GM12878 (cell line): ENCODE results near the gene CLASP1. TPM values are rescaled to one million over a fixed set of nuclear protein-coding genes. Genes with fewer than 3 reads are reported as not detected.

ENCODE experiments used
- ATAC-seq: fragments of 200-7000 bp; cut with Tn5 transposase; 3 replicates; pipeline ENCODE4 v1.9.1; 2020; ENCODE audit warnings: mild to moderate bottlenecking, moderate library complexity
- BruUV-seq: library from RNA; stranded (reverse); fragments of 400-500 nt; replicated peaks from 2 replicates; lab custom pipeline; 2021; lab: Mats Ljungman, UMichigan
- CTCF ChIA-PET: fragments of 300-600 bp; sonication (Branson Sonifier 250); formaldehyde crosslinking; extraction: SDS; loops from one replicate; lab custom pipeline; 2021; ENCODE audit warnings: inconsistent platforms; lab: Yijun Ruan, JAX
- POLR2A ChIA-PET: fragments of 350-600 bp; formaldehyde crosslinking; extraction: SDS; loops from one replicate; lab custom pipeline; 2021; ENCODE audit warnings: inconsistent platforms; lab: Charles Lee
- RAD21 ChIA-PET: fragments of 300-600 bp; sonication (Branson Sonifier 250); formaldehyde crosslinking; loops from one replicate; lab custom pipeline; 2023; ENCODE audit warnings: antibody characterized with exemption; ENCODE audit not compliant: unreplicated experiment; lab: Charles Lee
- SMC1A ChIA-PET: fragments of 300-600 bp; sonication (Branson Sonifier 250); formaldehyde crosslinking; loops from one replicate; lab custom pipeline; 2023; ENCODE audit not compliant: unreplicated experiment, uncharacterized antibody; lab: Charles Lee
- DNase-seq: peaks from one replicate; pipeline ENCODE4 v3.0.0-alpha.2; 2011; ENCODE audit warnings: low read depth, low spot score
- FAIRE-seq: peaks from 3 replicates; lab custom pipeline; 2011; peaks lifted over from hg19 to GRCh38; lab: Jason Lieb, UNC
- H2AFZ ChIP-seq: 2 replicates; pipeline ENCODE4 v1.6.0; 2011; ENCODE audit warnings: low read depth, low read length, control low read depth; ENCODE audit not compliant: control insufficient read depth
- H3K27ac ChIP-seq: 2 replicates; pipeline ENCODE4 v1.5.1; 2011; ENCODE audit warnings: control low read depth; ENCODE audit not compliant: control insufficient read depth, insufficient read depth
- H3K27me3 ChIP-seq, 2 experiments: replicated peaks in 1 of 2; 2 replicates each; pipeline versions ENCODE4 v1.6.0 to v1.6.1; 2011; ENCODE audit warnings: low read length in 1 of 2; ENCODE audit not compliant: control insufficient read depth in 2 of 2, insufficient read depth in 2 of 2
- H3K36me3 ChIP-seq, 2 experiments: 2 replicates each; pipeline ENCODE4 v1.5.1; 2011; ENCODE audit warnings: low read length in 1 of 2; ENCODE audit not compliant: control insufficient read depth in 2 of 2, insufficient read depth in 2 of 2
- H3K4me1 ChIP-seq: 2 replicates; pipeline ENCODE4 v1.6.1; 2011; ENCODE audit warnings: mild to moderate bottlenecking, low read length, moderate library complexity, mixed read lengths; ENCODE audit not compliant: control insufficient read depth, insufficient read depth
- H3K4me2 ChIP-seq: 2 replicates; pipeline ENCODE4 v1.6.0; 2011; ENCODE audit warnings: control low read depth; ENCODE audit not compliant: control insufficient read depth, insufficient read depth
- H3K4me3 ChIP-seq: fragments of 200-600 bp; sonication (generic); 2 replicates; pipeline ENCODE4 v1.5.1; 2016
- H3K79me2 ChIP-seq: 2 replicates; pipeline ENCODE4 v1.6.0; 2011; ENCODE audit warnings: low read length; ENCODE audit not compliant: control insufficient read depth, insufficient read depth
- H3K9ac ChIP-seq: 2 replicates; pipeline ENCODE4 v1.8.0; 2011; ENCODE audit warnings: low read length, control low read depth, mixed read lengths; ENCODE audit not compliant: control insufficient read depth, insufficient read depth
- H3K9me3 ChIP-seq: replicated peaks from 3 replicates; pipeline ENCODE4 v1.5.1; 2011; ENCODE audit warnings: mild to moderate bottlenecking, low read length; ENCODE audit not compliant: control insufficient read depth, insufficient read depth
- H4K20me1 ChIP-seq: 2 replicates; pipeline ENCODE4 v1.6.0; 2011; ENCODE audit not compliant: control insufficient read depth, insufficient read depth
- BHLHE40 ChIP-seq, 2 experiments: fragments of 450-650 bp in 1 of 2; IDR thresholded peaks; 2 replicates each; pipeline ENCODE4 v1.6.1; 2011 to 2017; ENCODE audit warnings: low read depth in 2 of 2, borderline replicate concordance in 1 of 2, improper control_type of control experiment in 1 of 2, low read length in 1 of 2, mild to moderate bottlenecking in 1 of 2
- EED ChIP-seq: sonication (generic); IDR thresholded peaks from 2 replicates; pipeline ENCODE4 v1.6.1; 2016; ENCODE audit warnings: antibody characterized with exemption, low read depth
- MTA3 ChIP-seq: IDR thresholded peaks from 2 replicates; pipeline ENCODE4 v1.6.1; 2012; ENCODE audit warnings: low read length, inconsistent platforms, borderline replicate concordance
- POLR2A ChIP-seq: IDR thresholded peaks from 2 replicates; pipeline ENCODE4 v1.6.1; 2011; ENCODE audit warnings: low read depth, mild to moderate bottlenecking, low read length
- RFX5 ChIP-seq: IDR thresholded peaks from 2 replicates; pipeline ENCODE4 v1.6.1; 2011; ENCODE audit warnings: low read depth, low read length, improper control_type of control experiment
- WRNIP1 ChIP-seq: IDR thresholded peaks from 2 replicates; pipeline ENCODE4 v1.6.1; 2011; ENCODE audit warnings: low read depth, low read length, improper control_type of control experiment, borderline replicate concordance
- WGBS: methylation state at CpG from one replicate; pipeline ENCODE4 v1.1.6; 2016; ENCODE audit warnings: low lambda C conversion rate; ENCODE audit not compliant: insufficient replicate concordance, insufficient coverage; ENCODE audit errors: missing lambda C conversion rate; 5-methylcytosine and 5-hydroxymethylcytosine counted together
- in situ Hi-C: fragments of 300-500 bp; cut with MboI; formaldehyde crosslinking; loops from 9 replicates; pipeline ENCODE4 v1.14.3; 2018; ENCODE audit warnings: mixed read lengths
- intact Hi-C: fragments of 100-400 bp; cut with micrococcal nuclease; formaldehyde crosslinking; loops from one replicate; pipeline ENCODE4 v1.14.2; 2022; ENCODE audit not compliant: unreplicated experiment
- polyA plus RNA-seq, 11 experiments: library from polyadenylated mRNA; depleted of rRNA in 4 of 11; unstranded in 6 of 11; stranded (reverse) in 5 of 11; fragments of >200 nt; fragmentation: Nextera tagmentation in 4 of 11; fragmentation: Illumina TruSeq in 1 of 11; extraction: Ambion mirVana in 4 of 11; extraction: Trizol in 1 of 11; gene quantifications; 1 replicate in 1 of 11; 2 replicates in 10 of 11; pipeline versions ENCODE4 v1.2.1 to v1.2.3, GENCODE V29; 2011 to 2016; ENCODE audit warnings: inconsistent platforms in 2 of 11, missing spikeins in 2 of 11, low read depth in 1 of 11
- total RNA-seq, 4 experiments: library from RNA; depleted of rRNA in 3 of 4; stranded (reverse); fragments of >200 nt in 3 of 4; fragmentation: Illumina TruSeq in 1 of 4; extraction: Trizol in 1 of 4; gene quantifications; 2 replicates each; pipeline versions ENCODE4 v1.2.1 to v1.2.3, GENCODE V29; 2013 to 2021
- TF ChIP-seq, protein P1 (sequence below): fragments of 450-650 bp; IDR thresholded peaks from 2 replicates; pipeline ENCODE4 v1.6.1; 2017; ENCODE audit warnings: low read depth, mild to moderate bottlenecking, moderate library complexity

CLASP1 gene
- total and polyA plus RNA-seq, 10 of the 15 experiments (the other 5 are each of a cell fraction or from before 2014, with no cell fraction given): 1.4 to 62.4 (median 32.9) TPM

DNA sequence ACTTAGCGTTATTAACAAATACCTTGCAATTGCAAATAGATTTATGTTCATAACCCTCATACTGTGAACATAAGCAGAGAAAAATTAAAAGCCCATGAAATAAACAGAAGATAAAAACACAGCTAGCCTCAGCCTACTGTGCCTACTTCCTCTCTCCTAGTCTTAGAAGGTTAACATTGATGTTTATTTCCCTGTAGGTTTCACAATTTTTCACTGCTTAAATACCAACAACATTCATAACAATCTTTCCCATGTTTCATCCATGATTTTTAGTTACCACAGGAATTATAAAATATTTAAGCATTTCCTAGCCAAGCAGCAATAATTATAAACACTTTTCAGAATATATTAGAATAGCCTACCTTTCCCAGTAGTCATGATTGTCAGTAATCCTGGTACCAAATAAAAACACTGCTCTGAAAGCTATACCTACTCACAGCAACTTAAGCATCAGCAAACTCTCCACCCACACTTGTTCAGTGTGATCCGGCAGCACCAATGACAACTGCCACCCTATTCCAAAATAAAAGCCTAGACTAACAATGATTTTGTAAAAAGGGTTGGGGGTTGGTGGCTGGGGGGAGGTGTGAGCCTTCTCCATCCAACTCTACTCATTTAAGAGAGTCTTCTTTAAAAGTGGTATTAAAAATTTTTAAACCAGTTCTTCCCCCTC, 159.2 kb downstream of the CLASP1 start:
- Histone ChIP-seq H3K79me2 (peaks cover 10% of the 10 kb centered on the region), H4K20me1 (no peaks in the 10 kb centered on the region), H3K9me3 (no peaks in the 10 kb centered on the region), H3K9ac (no peak overlapping the region), H3K4me2 (no peak overlapping the region), H3K27me3 (no peaks in the 10 kb centered on the region), H3K4me1 (peaks cover 3% of the 10 kb centered on the region; the same call in 1 of the 2 replicates), H3K4me3 (no peak overlapping the region)
- in situ Hi-C loops (no loop called here), intact Hi-C loops (no loop called here)
- RAD21 ChIA-PET: interaction anchor here (1.1 kb wide), 1 partner anchor 10 kb away, joined by 3 read pairs; no protein-coding TSS in a partner anchor
- peak; percentile 25; the same call in 1 of the 3 replicates for ATAC-seq
- TF ChIP-seq BHLHE40 (IDR thresholded peaks at IDR 0.05; ENCODE audit: borderline replicate concordance in 1 of 2, low read depth in 2 of 2, low read length in 1 of 2): no peak
- TF ChIP-seq EED: no peak
- TF ChIP-seq, protein P1, sequence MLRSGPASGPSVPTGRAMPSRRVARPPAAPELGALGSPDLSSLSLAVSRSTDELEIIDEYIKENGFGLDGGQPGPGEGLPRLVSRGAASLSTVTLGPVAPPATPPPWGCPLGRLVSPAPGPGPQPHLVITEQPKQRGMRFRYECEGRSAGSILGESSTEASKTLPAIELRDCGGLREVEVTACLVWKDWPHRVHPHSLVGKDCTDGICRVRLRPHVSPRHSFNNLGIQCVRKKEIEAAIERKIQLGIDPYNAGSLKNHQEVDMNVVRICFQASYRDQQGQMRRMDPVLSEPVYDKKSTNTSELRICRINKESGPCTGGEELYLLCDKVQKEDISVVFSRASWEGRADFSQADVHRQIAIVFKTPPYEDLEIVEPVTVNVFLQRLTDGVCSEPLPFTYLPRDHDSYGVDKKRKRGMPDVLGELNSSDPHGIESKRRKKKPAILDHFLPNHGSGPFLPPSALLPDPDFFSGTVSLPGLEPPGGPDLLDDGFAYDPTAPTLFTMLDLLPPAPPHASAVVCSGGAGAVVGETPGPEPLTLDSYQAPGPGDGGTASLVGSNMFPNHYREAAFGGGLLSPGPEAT: no peak
- TF ChIP-seq POLR2A: no peak
- no peak for TF ChIP-seq RFX5
- no peak for TF ChIP-seq MTA3
- TF ChIP-seq WRNIP1: no peak
- TF ChIP-seq, all 136 proteins: peak for 0
- CTCF ChIA-PET: interaction anchor here (0.6 to 1.2 kb wide), 2 partner anchors 17 to 405 kb away, joined by 3 to 4 read pairs; no protein-coding TSS in a partner anchor
- SMC1A ChIA-PET: interaction anchor here (1.6 kb wide), 1 partner anchor 15 kb away, joined by 4 read pairs; no protein-coding TSS in a partner anchor
- H3K36me3 ChIP-seq: peaks cover 1 to 5% of the 10 kb centered on the region in 2 experiments; a peak in 3 of 4 replicates
- no TSS peak for BruUV-seq
- POLR2A ChIA-PET: interaction anchor here (1.3 kb wide), 1 partner anchor 13 kb away, joined by 4 read pairs; no protein-coding TSS in a partner anchor
- no peak overlapping the region for H2AFZ ChIP-seq
- DNase-seq (no peak), FAIRE-seq (no peak)
- 94% methylated on average over 2 of the region's 2 CpGs for WGBS
- no peak overlapping the region for H3K27ac ChIP-seq
